GM12878 (cell line): ENCODE results near the gene ANXA4. TPM values are rescaled to one million over a fixed set of nuclear protein-coding genes. Genes with fewer than 3 reads are reported as not detected.

Source experiments
- ATAC-seq: fragments of 200-7000 bp; cut with Tn5 transposase; 3 replicates; pipeline ENCODE4 v1.9.1; 2020; ENCODE audit warnings: mild to moderate bottlenecking, moderate library complexity
- BruUV-seq: library from RNA; stranded (reverse); fragments of 400-500 nt; replicated peaks from 2 replicates; lab custom pipeline; 2021; lab: Mats Ljungman, UMichigan
- CTCF ChIA-PET: fragments of 300-600 bp; sonication (Branson Sonifier 250); formaldehyde crosslinking; extraction: SDS; loops from one replicate; lab custom pipeline; 2021; ENCODE audit warnings: inconsistent platforms; lab: Yijun Ruan, JAX
- POLR2A ChIA-PET: fragments of 350-600 bp; formaldehyde crosslinking; extraction: SDS; loops from one replicate; lab custom pipeline; 2021; ENCODE audit warnings: inconsistent platforms; lab: Charles Lee
- RAD21 ChIA-PET: fragments of 300-600 bp; sonication (Branson Sonifier 250); formaldehyde crosslinking; loops from one replicate; lab custom pipeline; 2023; ENCODE audit warnings: antibody characterized with exemption; ENCODE audit not compliant: unreplicated experiment; lab: Charles Lee
- SMC1A ChIA-PET: fragments of 300-600 bp; sonication (Branson Sonifier 250); formaldehyde crosslinking; loops from one replicate; lab custom pipeline; 2023; ENCODE audit not compliant: unreplicated experiment, uncharacterized antibody; lab: Charles Lee
- DNase-seq: peaks from one replicate; pipeline ENCODE4 v3.0.0-alpha.2; 2011; ENCODE audit warnings: low read depth, low spot score
- FAIRE-seq: peaks from 3 replicates; lab custom pipeline; 2011; peaks lifted over from hg19 to GRCh38; lab: Jason Lieb, UNC
- H2AFZ ChIP-seq: 2 replicates; pipeline ENCODE4 v1.6.0; 2011; ENCODE audit warnings: low read depth, low read length, control low read depth; ENCODE audit not compliant: control insufficient read depth
- H3K27ac ChIP-seq: 2 replicates; pipeline ENCODE4 v1.5.1; 2011; ENCODE audit warnings: control low read depth; ENCODE audit not compliant: control insufficient read depth, insufficient read depth
- H3K27me3 ChIP-seq, 2 experiments: replicated peaks in 1 of 2; 2 replicates each; pipeline versions ENCODE4 v1.6.0 to v1.6.1; 2011; ENCODE audit warnings: low read length in 1 of 2; ENCODE audit not compliant: control insufficient read depth in 2 of 2, insufficient read depth in 2 of 2
- H3K36me3 ChIP-seq, 2 experiments: 2 replicates each; pipeline ENCODE4 v1.5.1; 2011; ENCODE audit warnings: low read length in 1 of 2; ENCODE audit not compliant: control insufficient read depth in 2 of 2, insufficient read depth in 2 of 2
- H3K4me1 ChIP-seq: 2 replicates; pipeline ENCODE4 v1.6.1; 2011; ENCODE audit warnings: mild to moderate bottlenecking, low read length, moderate library complexity, mixed read lengths; ENCODE audit not compliant: control insufficient read depth, insufficient read depth
- H3K4me2 ChIP-seq: 2 replicates; pipeline ENCODE4 v1.6.0; 2011; ENCODE audit warnings: control low read depth; ENCODE audit not compliant: control insufficient read depth, insufficient read depth
- H3K4me3 ChIP-seq: fragments of 200-600 bp; sonication (generic); 2 replicates; pipeline ENCODE4 v1.5.1; 2016
- H3K79me2 ChIP-seq: 2 replicates; pipeline ENCODE4 v1.6.0; 2011; ENCODE audit warnings: low read length; ENCODE audit not compliant: control insufficient read depth, insufficient read depth
- H3K9ac ChIP-seq: 2 replicates; pipeline ENCODE4 v1.8.0; 2011; ENCODE audit warnings: low read length, control low read depth, mixed read lengths; ENCODE audit not compliant: control insufficient read depth, insufficient read depth
- H3K9me3 ChIP-seq: replicated peaks from 3 replicates; pipeline ENCODE4 v1.5.1; 2011; ENCODE audit warnings: mild to moderate bottlenecking, low read length; ENCODE audit not compliant: control insufficient read depth, insufficient read depth
- H4K20me1 ChIP-seq: 2 replicates; pipeline ENCODE4 v1.6.0; 2011; ENCODE audit not compliant: control insufficient read depth, insufficient read depth
- BACH1 ChIP-seq: fragments of 450-650 bp; IDR thresholded peaks from 2 replicates; pipeline ENCODE4 v1.6.1; 2017; ENCODE audit warnings: mild to moderate bottlenecking, borderline replicate concordance
- HDAC2 ChIP-seq: fragments of 200-600 bp; sonication (generic); IDR thresholded peaks from 2 replicates; pipeline ENCODE4 v1.6.1; 2017
- HDGF ChIP-seq: fragments of 450-650 bp; IDR thresholded peaks from 2 replicates; pipeline ENCODE4 v1.6.1; 2016; ENCODE audit warnings: antibody characterized with exemption
- KAT2A ChIP-seq: conservative IDR thresholded peaks from 2 replicates; pipeline ENCODE4 v1.6.1; 2011; ENCODE audit warnings: low read depth, low read length; ENCODE audit not compliant: control insufficient read depth
- KLF5 ChIP-seq: fragments of 450-650 bp; IDR thresholded peaks from 2 replicates; pipeline ENCODE4 v1.6.1; 2014; ENCODE audit warnings: mild to moderate bottlenecking; ENCODE audit not compliant: partially characterized antibody
- POLR2AphosphoS2 ChIP-seq: IDR thresholded peaks from 2 replicates; pipeline ENCODE4 v1.6.1; 2011; ENCODE audit warnings: low read depth, mild to moderate bottlenecking, low read length, improper control_type of control experiment, moderate library complexity
- POLR2AphosphoS5 ChIP-seq: IDR thresholded peaks from 2 replicates; pipeline ENCODE4 v1.6.1; 2011; ENCODE audit warnings: mild to moderate bottlenecking, low read length, inconsistent platforms
- SMC3 ChIP-seq: IDR thresholded peaks from 2 replicates; pipeline ENCODE4 v1.6.1; 2011; ENCODE audit warnings: low read length, improper control_type of control experiment, borderline replicate concordance
- ZNF384 ChIP-seq: IDR thresholded peaks from 2 replicates; pipeline ENCODE4 v1.6.1; 2012; ENCODE audit warnings: low read depth, mild to moderate bottlenecking, low read length, improper control_type of control experiment, borderline replicate concordance
- WGBS: methylation state at CpG from one replicate; pipeline ENCODE4 v1.1.6; 2016; ENCODE audit warnings: low lambda C conversion rate; ENCODE audit not compliant: insufficient replicate concordance, insufficient coverage; ENCODE audit errors: missing lambda C conversion rate; 5-methylcytosine and 5-hydroxymethylcytosine counted together
- in situ Hi-C: fragments of 300-500 bp; cut with MboI; formaldehyde crosslinking; loops from 9 replicates; pipeline ENCODE4 v1.14.3; 2018; ENCODE audit warnings: mixed read lengths
- intact Hi-C: fragments of 100-400 bp; cut with micrococcal nuclease; formaldehyde crosslinking; loops from one replicate; pipeline ENCODE4 v1.14.2; 2022; ENCODE audit not compliant: unreplicated experiment
- polyA plus RNA-seq, 11 experiments: library from polyadenylated mRNA; depleted of rRNA in 4 of 11; unstranded in 6 of 11; stranded (reverse) in 5 of 11; fragments of >200 nt; fragmentation: Nextera tagmentation in 4 of 11; fragmentation: Illumina TruSeq in 1 of 11; extraction: Ambion mirVana in 4 of 11; extraction: Trizol in 1 of 11; gene quantifications; 1 replicate in 1 of 11; 2 replicates in 10 of 11; pipeline versions ENCODE4 v1.2.1 to v1.2.3, GENCODE V29; 2011 to 2016; ENCODE audit warnings: inconsistent platforms in 2 of 11, missing spikeins in 2 of 11, low read depth in 1 of 11
- total RNA-seq, 4 experiments: library from RNA; depleted of rRNA in 3 of 4; stranded (reverse); fragments of >200 nt in 3 of 4; fragmentation: Illumina TruSeq in 1 of 4; extraction: Trizol in 1 of 4; gene quantifications; 2 replicates each; pipeline versions ENCODE4 v1.2.1 to v1.2.3, GENCODE V29; 2013 to 2021
- TF ChIP-seq, protein P1 (sequence below): IDR thresholded peaks from 2 replicates; pipeline ENCODE4 v1.6.1; 2012; ENCODE audit warnings: improper control_type of control experiment, low read depth, low read length; ENCODE audit not compliant: insufficient replicate concordance
- TF ChIP-seq, protein P2 (sequence below): IDR thresholded peaks from 2 replicates; pipeline ENCODE4 v1.6.1; 2011; ENCODE audit warnings: borderline replicate concordance, low read depth, mild to moderate bottlenecking, moderate library complexity, mixed read lengths, low read length; ENCODE audit not compliant: insufficient read depth; ENCODE audit errors: extremely low read length
- TF ChIP-seq, protein P3 (sequence below): IDR thresholded peaks from 2 replicates; pipeline ENCODE4 v1.6.1; 2011; ENCODE audit warnings: low read depth, mild to moderate bottlenecking, low read length, moderate library complexity, borderline replicate concordance; ENCODE audit errors: extremely low read depth

Gene ANXA4
- total and polyA plus RNA-seq, 10 of the 15 experiments (the other 5 are each of a cell fraction or from before 2014, with no cell fraction given): 16.3 to 97.2 (median 71.0) TPM

DNA sequence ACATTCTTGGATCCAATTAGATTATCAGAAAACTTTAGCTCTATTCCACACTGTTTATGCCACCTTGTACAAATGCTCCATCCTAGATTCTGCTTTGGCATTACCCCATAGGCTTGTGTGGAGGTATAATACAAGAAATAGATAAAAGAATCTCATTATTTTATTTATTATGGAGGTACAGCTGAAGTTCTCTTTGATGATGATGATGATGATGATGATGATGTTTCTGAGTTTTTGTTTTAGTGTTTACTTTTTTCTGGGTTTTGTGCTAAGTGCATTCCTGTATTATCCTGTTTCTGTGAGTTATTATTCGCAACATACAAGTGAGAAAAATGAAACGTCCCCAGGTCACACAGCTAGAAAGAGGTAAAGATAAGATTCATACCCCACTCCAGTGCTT lies 43.4 kb downstream of the ANXA4 start:
- Histone ChIP-seq H3K27ac (no peak overlapping the region), H3K4me2 (no peak overlapping the region), H3K4me1 (peaks cover 39% of the 10 kb centered on the region), H3K9ac (no peak overlapping the region), H2AFZ (no peak overlapping the region), H3K9me3 (no peaks in the 10 kb centered on the region; the same call in 2 of the 3 replicates), H3K4me3 (no peak overlapping the region), H3K36me3 (peaks cover 2 to 3% of the 10 kb centered on the region in 2 experiments; a peak in 1 of 4 replicates), H3K27me3 (no peaks in the 10 kb centered on the region), H3K79me2 (no peaks in the 10 kb centered on the region; the same call in 1 of the 2 replicates), H4K20me1 (no peaks in the 10 kb centered on the region)
- WGBS: 97% methylated on average over 2 of the region's 2 CpGs
- ATAC-seq (no peak), FAIRE-seq (no peak), DNase-seq (no peak)
- in situ Hi-C loops: no loop called here
- BruUV-seq: no TSS peak
- ChIA-PET POLR2A (interaction anchor here (0.7 to 1.4 kb wide), 5 partner anchors 10 to 61 kb away, joined by 3 to 4 read pairs (median 4); partner anchors contain the start of gene GMCL1), RAD21 (interaction anchor here (0.9 to 1.6 kb wide), 3 partner anchors 18 to 61 kb away, joined by 3 to 6 read pairs (median 4); no protein-coding TSS in a partner anchor), SMC1A (interaction anchor here (0.7 to 7.5 kb wide), 6 partner anchors 10 to 60 kb away, joined by 3 to 94 read pairs (median 4); no protein-coding TSS in a partner anchor), CTCF (interaction anchor here (0.7 to 1.6 kb wide), 7 partner anchors 10 to 336 kb away, joined by 3 to 5 read pairs (median 3); no protein-coding TSS in a partner anchor)
- TF ChIP-seq ZNF384: no peak
- TF ChIP-seq, protein P1, sequence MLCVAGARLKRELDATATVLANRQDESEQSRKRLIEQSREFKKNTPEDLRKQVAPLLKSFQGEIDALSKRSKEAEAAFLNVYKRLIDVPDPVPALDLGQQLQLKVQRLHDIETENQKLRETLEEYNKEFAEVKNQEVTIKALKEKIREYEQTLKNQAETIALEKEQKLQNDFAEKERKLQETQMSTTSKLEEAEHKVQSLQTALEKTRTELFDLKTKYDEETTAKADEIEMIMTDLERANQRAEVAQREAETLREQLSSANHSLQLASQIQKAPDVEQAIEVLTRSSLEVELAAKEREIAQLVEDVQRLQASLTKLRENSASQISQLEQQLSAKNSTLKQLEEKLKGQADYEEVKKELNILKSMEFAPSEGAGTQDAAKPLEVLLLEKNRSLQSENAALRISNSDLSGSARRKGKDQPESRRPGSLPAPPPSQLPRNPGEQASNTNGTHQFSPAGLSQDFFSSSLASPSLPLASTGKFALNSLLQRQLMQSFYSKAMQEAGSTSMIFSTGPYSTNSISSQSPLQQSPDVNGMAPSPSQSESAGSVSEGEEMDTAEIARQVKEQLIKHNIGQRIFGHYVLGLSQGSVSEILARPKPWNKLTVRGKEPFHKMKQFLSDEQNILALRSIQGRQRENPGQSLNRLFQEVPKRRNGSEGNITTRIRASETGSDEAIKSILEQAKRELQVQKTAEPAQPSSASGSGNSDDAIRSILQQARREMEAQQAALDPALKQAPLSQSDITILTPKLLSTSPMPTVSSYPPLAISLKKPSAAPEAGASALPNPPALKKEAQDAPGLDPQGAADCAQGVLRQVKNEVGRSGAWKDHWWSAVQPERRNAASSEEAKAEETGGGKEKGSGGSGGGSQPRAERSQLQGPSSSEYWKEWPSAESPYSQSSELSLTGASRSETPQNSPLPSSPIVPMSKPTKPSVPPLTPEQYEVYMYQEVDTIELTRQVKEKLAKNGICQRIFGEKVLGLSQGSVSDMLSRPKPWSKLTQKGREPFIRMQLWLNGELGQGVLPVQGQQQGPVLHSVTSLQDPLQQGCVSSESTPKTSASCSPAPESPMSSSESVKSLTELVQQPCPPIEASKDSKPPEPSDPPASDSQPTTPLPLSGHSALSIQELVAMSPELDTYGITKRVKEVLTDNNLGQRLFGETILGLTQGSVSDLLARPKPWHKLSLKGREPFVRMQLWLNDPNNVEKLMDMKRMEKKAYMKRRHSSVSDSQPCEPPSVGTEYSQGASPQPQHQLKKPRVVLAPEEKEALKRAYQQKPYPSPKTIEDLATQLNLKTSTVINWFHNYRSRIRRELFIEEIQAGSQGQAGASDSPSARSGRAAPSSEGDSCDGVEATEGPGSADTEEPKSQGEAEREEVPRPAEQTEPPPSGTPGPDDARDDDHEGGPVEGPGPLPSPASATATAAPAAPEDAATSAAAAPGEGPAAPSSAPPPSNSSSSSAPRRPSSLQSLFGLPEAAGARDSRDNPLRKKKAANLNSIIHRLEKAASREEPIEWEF: no peak
- TF ChIP-seq HDAC2: no peak
- no peak for TF ChIP-seq KLF5
- no peak for TF ChIP-seq SMC3
- TF ChIP-seq, protein P2, sequence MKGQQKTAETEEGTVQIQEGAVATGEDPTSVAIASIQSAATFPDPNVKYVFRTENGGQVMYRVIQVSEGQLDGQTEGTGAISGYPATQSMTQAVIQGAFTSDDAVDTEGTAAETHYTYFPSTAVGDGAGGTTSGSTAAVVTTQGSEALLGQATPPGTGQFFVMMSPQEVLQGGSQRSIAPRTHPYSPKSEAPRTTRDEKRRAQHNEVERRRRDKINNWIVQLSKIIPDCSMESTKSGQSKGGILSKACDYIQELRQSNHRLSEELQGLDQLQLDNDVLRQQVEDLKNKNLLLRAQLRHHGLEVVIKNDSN: no peak
- TF ChIP-seq POLR2AphosphoS5: no peak
- TF ChIP-seq, protein P3, sequence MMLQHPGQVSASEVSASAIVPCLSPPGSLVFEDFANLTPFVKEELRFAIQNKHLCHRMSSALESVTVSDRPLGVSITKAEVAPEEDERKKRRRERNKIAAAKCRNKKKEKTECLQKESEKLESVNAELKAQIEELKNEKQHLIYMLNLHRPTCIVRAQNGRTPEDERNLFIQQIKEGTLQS: no peak
- no peak for TF ChIP-seq HDGF
- no peak for TF ChIP-seq BACH1
- no peak for TF ChIP-seq KAT2A
- no peak for TF ChIP-seq POLR2AphosphoS2
- intact Hi-C loops: no loop called here
